Sigmoid colon (tissue), 4 donors: ENCODE results near the gene GALNT6.

Experiments
- CTCF ChIP-seq, 4 experiments: fragments of 450-650 bp in 3 of 4; fragments of 200-600 bp in 1 of 4; IDR thresholded peaks; one replicate each; pipeline ENCODE4 v1.5.1; 2016 to 2019; ENCODE audit warnings: antibody characterized with exemption in 4 of 4, mild to moderate bottlenecking in 3 of 4, moderate library complexity in 2 of 4
- EP300 ChIP-seq, 4 donors: sonication (generic); formaldehyde crosslinking; IDR thresholded peaks; one replicate each; pipeline ENCODE4 v1.6.1; 2017; ENCODE audit warnings: antibody characterized with exemption in 4 of 4
- POLR2A ChIP-seq, 2 donors: fragments of 450-650 bp; IDR thresholded peaks; one replicate each; pipeline ENCODE4 v1.6.1; 2016; ENCODE audit warnings: antibody characterized with exemption in 2 of 2, mild to moderate bottlenecking in 2 of 2, moderate library complexity in 2 of 2

GRCh38 chr12:51345681-51346080 lies 45.5 kb downstream of the GALNT6 start:
- TF ChIP-seq POLR2A (IDR thresholded peaks at IDR 0.05) (no peak), CTCF (IDR thresholded peaks at IDR 0.05) (no peak), EP300 (IDR thresholded peaks at IDR 0.05) (no peak)
